HG03045 (cell line): Measurements from ENCODE around the gene UNC5CL.

Source experiments
- ATAC-seq: cut with Tn5 transposase; IDR thresholded peaks from one replicate; pipeline ENCODE4 v1.9.1; 2021; ENCODE audit warnings: mild to moderate bottlenecking, moderate library complexity; ENCODE audit not compliant: unreplicated experiment

Gene UNC5CL

GRCh38 chr6:41064841-41065240 is 25.8 kb upstream of the UNC5CL start:
- ATAC-seq = no peak

GRCh38 chr6:41063884-41064285 is 24.9 kb upstream of the UNC5CL start:
- ATAC-seq = no peak

GRCh38 chr6:41062056-41062455 is 23.0 kb upstream of the UNC5CL start:
- no peak for ATAC-seq

GRCh38 chr6:41061196-41061726 is 22.2 kb upstream of the UNC5CL start:
- ATAC-seq = no peak

- no peak for ATAC-seq
Measured at GRCh38 chr6:41059556-41059955, 20.5 kb upstream of the UNC5CL start.

GRCh38 chr6:41058783-41059181 is 19.8 kb upstream of the UNC5CL start:
- no peak for ATAC-seq

GRCh38 chr6:41056768-41057490 is 17.9 kb upstream of the UNC5CL start:
- no peak for ATAC-seq

- no peak for ATAC-seq
Measured at GRCh38 chr6:41055149-41055548, 16.1 kb upstream of the UNC5CL start.

GRCh38 chr6:41054511-41054910 is 15.5 kb upstream of the UNC5CL start:
- no peak for ATAC-seq

GRCh38 chr6:41053041-41053440 is 14.0 kb upstream of the UNC5CL start, which contains the start of gene APOBEC2:
Gene APOBEC2 (plus strand): TSS chr6:41053202. CDS start chr6:41053348, 146 bp downstream.
- no peak for ATAC-seq

GRCh38 chr6:41051873-41052272 is 12.9 kb upstream of the UNC5CL start:
- no peak for ATAC-seq

GRCh38 chr6:41050536-41050935 is 11.5 kb upstream of the UNC5CL start:
- ATAC-seq = no peak

- no peak for ATAC-seq
Measured at GRCh38 chr6:41049955-41050354, 10.9 kb upstream of the UNC5CL start.

- ATAC-seq = no peak
Measured at GRCh38 chr6:41049521-41049920, 10.5 kb upstream of the UNC5CL start.

- no peak for ATAC-seq
Measured at GRCh38 chr6:41047745-41048732, 9.0 kb upstream of the UNC5CL start.

GRCh38 chr6:41047306-41047705 is 8.3 kb upstream of the UNC5CL start:
- no peak for ATAC-seq

GRCh38 chr6:41046084-41046483 is 7.1 kb upstream of the UNC5CL start:
- no peak for ATAC-seq

- no peak for ATAC-seq
Measured at GRCh38 chr6:41045664-41046063, 6.6 kb upstream of the UNC5CL start.

GRCh38 chr6:41043151-41043550 is 4.1 kb upstream of the UNC5CL start:
- ATAC-seq = no peak

- ATAC-seq = no peak
Measured at GRCh38 chr6:41042226-41043055, 3.4 kb upstream of the UNC5CL start, which contains the start of gene TSPO2. Gene TSPO2 (plus strand): TSS chr6:41042467. CDS start chr6:41042986, 519 bp downstream.
